ENCODE measurements around the gene PERCC1. TPM values are rescaled to one million over a fixed set of nuclear protein-coding genes. Genes with fewer than 3 reads are reported as not detected.

PERCC1 gene
- total and polyA plus RNA-seq, 9 of the 15 experiments (the other 6 are each of a cell fraction or from before 2014, with no cell fraction given) = not detected

DNA sequence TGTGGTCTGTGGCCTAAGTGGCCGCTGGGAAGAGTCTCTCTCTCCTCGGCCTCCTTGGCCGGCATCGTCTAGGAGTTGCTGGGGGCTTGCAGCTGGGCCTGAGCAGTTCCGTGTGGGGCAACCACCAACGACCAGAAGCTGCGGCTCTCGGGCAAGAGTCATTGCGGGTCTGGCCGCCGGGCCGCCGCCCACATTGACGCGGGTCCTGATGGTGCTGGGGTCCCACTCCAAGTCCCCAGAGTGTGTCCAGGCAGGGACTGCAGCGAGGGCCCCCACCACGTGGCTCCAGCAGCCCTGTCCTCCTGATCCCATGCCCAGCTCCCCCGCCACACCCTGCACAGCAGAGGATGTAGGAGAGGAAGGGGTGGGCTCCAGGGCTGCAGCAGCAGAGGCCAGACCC, 47.3 kb upstream of the PERCC1 start (continued):
- TF ChIP-seq ZNF76 (CRISPR knock-in tag; IDR thresholded peaks at IDR 0.05; ENCODE audit: borderline replicate concordance) (no peak), ILF3 (IDR thresholded peaks at IDR 0.05; ENCODE audit: borderline replicate concordance) (no peak), ZNF324 (CRISPR knock-in tag; IDR thresholded peaks at IDR 0.05) (no peak)

- TF ChIP-seq HDAC6 (IDR thresholded peaks at IDR 0.05; ENCODE audit: low read depth, low read length) = no peak
- no peak for TF ChIP-seq ARNT (IDR thresholded peaks at IDR 0.05)
- TF ChIP-seq RBM34 (IDR thresholded peaks at IDR 0.05; ENCODE audit: borderline replicate concordance, insufficient read depth, low read length) = no peak
- TF ChIP-seq MECOM (CRISPR knock-in tag; IDR thresholded peaks at IDR 0.05) = no peak
- TF ChIP-seq BRD4 (IDR thresholded peaks at IDR 0.05) = no peak
- TF ChIP-seq EP300 (IDR thresholded peaks at IDR 0.05; ENCODE audit: low read length) = no peak
- TF ChIP-seq HNRNPH1 (optimal IDR thresholded peaks at IDR 0.05; ENCODE audit: low read depth, low read length) = no peak
- H3K27ac ChIP-seq (ENCODE audit: extremely low read depth, low read depth, low read length) = no peak overlapping the region
- H3K9ac ChIP-seq (ENCODE audit: insufficient read depth in 1 of 2, low read depth in 2 of 2, low read length in 2 of 2) = peak overlapping the region in 1 of 2 experiments; percentile 52; a peak in 1 of 4 replicates
- in situ Hi-C loops (cut with MboI) (no loop called here), intact Hi-C loops (cut with micrococcal nuclease) (no loop called here)
- no peaks in the 10 kb centered on the region for H3K9me3 ChIP-seq (replicated peaks; ENCODE audit: control insufficient read depth, insufficient read depth, low read depth, low read length)
- H2AFZ ChIP-seq (ENCODE audit: low read depth, low read length) = no peak overlapping the region
- ChIA-PET POLR2A (interaction anchor here (0.6 to 1.2 kb wide), 5 partner anchors 10 to 202 kb away, joined by 3 to 4 read pairs (median 3); no protein-coding TSS in a partner anchor), CTCF (ENCODE audit: low intra/inter-chr PET ratio) (no interaction called here)
- H3K36me3 ChIP-seq (ENCODE audit: control insufficient read depth, insufficient read depth, low read length) = no peaks in the 10 kb centered on the region; the same call in 2 of the 3 replicates
- no peaks in the 10 kb centered on the region for H4K20me1 ChIP-seq (replicated peaks; ENCODE audit: control insufficient read depth, insufficient read depth, low read length)
- H3K4me1 ChIP-seq (replicated peaks in 1 of 2; ENCODE audit: control insufficient read depth in 2 of 2, insufficient read depth in 2 of 2, low read length in 2 of 2) = peaks cover under 1 to 42% of the 10 kb centered on the region in 2 experiments; a peak in 4 of 5 replicates
- no peak for FAIRE-seq
- H3K4me3 ChIP-seq = no peak overlapping the region
- H3K79me2 ChIP-seq (ENCODE audit: control insufficient read depth, insufficient read depth, low read length) = no peaks in the 10 kb centered on the region
- WGBS (ENCODE audit: insufficient coverage, low coverage, missing lambda C conversion rate) = 73% methylated on average over 5 of the region's 39 CpGs
- H3K4me2 ChIP-seq (ENCODE audit: insufficient read depth, low read length) = no peak overlapping the region
- no peak for ATAC-seq
- BruUV-seq (replicated peaks) = no TSS peak
- H3K9me1 ChIP-seq (ENCODE audit: control insufficient read depth, insufficient read depth, low read length) = no peaks in the 10 kb centered on the region
- DNase-seq (ENCODE audit: extremely low read depth in 1 of 4, low spot score in 3 of 4) = no peak
- no peaks in the 10 kb centered on the region for H3K27me3 ChIP-seq (ENCODE audit: control insufficient read depth in 2 of 2, insufficient read depth in 2 of 2, low read length in 2 of 2)
Measured at GRCh38 chr16:1385232-1385631, 45.6 kb upstream of the PERCC1 start.

Measured in K562 (cell line).